HCT116 (cell line): ENCODE measurements around the gene MEDAG. TPM values are rescaled to one million over a fixed set of nuclear protein-coding genes. Genes with fewer than 3 reads are reported as not detected.

ENCODE experiments used
- ATAC-seq: fragments of 200-7000 bp; cut with Tn5 transposase; 2 replicates; pipeline ENCODE4 v1.9.1; 2020; ENCODE audit warnings: mild to moderate bottlenecking, moderate library complexity
- BruUV-seq: library from RNA; stranded (reverse); fragments of 400-500 nt; replicated peaks from 2 replicates; lab custom pipeline; 2021; lab: Mats Ljungman, UMichigan
- CTCF ChIA-PET: fragments of 300-600 bp; sonication (Branson Sonifier 250); formaldehyde crosslinking; loops from one replicate; lab custom pipeline; 2021; ENCODE audit warnings: antibody characterized with exemption; lab: Charles Lee
- POLR2A ChIA-PET: fragments of 300-600, 350-600 bp; sonication (Branson Sonifier 250); formaldehyde crosslinking; loops from one replicate; lab custom pipeline; 2021; ENCODE audit warnings: antibody characterized with exemption; lab: Charles Lee
- RAD21 ChIA-PET, 2 experiments: fragments of 300-600 bp; sonication (Branson Sonifier 250); formaldehyde crosslinking; loops; one replicate each; lab custom pipeline; 2023; ENCODE audit warnings: low total read pairs in 2 of 2; ENCODE audit not compliant: uncharacterized antibody in 2 of 2, unreplicated experiment in 2 of 2, low non-redundant PET in 1 of 2; lab: Charles Lee
- DNase-seq: peaks from one replicate; pipeline ENCODE4 v3.0.0-alpha.2; 2010; ENCODE audit warnings: low read depth, low spot score
- H2AFZ ChIP-seq: fragments of 200-600 bp; shearing (Covaris generic), sonication (generic); 2 replicates; pipeline ENCODE4 v1.6.1; 2017; ENCODE audit warnings: low read depth, mixed run types, mixed read lengths, antibody characterized with exemption, low read length; ENCODE audit not compliant: poor library complexity, severe bottlenecking
- H3K27ac ChIP-seq: 2 replicates; pipeline ENCODE4 v1.5.1; 2012; ENCODE audit warnings: low read depth, low read length
- H3K27me3 ChIP-seq: fragments of 200-600 bp; sonication (generic); 2 replicates; pipeline ENCODE4 v1.6.1; 2016; ENCODE audit warnings: mixed run types, low read length, mixed read lengths; ENCODE audit not compliant: insufficient read depth
- H3K36me3 ChIP-seq, 2 experiments: fragments of 200-500 bp in 1 of 2; fragments of 200-600 bp in 1 of 2; sonication (Bioruptor generic) in 1 of 2; sonication (generic) in 1 of 2; 2 replicates each; pipeline versions ENCODE4 v1.5.1 to v1.6.1; 2014 to 2016; ENCODE audit warnings: low read length in 2 of 2, inconsistent platforms in 1 of 2, mixed read lengths in 1 of 2, mixed run types in 1 of 2; ENCODE audit not compliant: insufficient read depth in 2 of 2, control insufficient read depth in 1 of 2
- H3K4me1 ChIP-seq, 2 experiments: fragments of 200-600 bp in 1 of 2; sonication (generic) in 1 of 2; 2 replicates each; pipeline versions ENCODE4 v1.5.1 to v1.6.1; 2012 to 2017; ENCODE audit warnings: low read length in 2 of 2, inconsistent platforms in 1 of 2, mild to moderate bottlenecking in 1 of 2, mixed read lengths in 1 of 2, mixed run types in 1 of 2, moderate library complexity in 1 of 2; ENCODE audit not compliant: insufficient read depth in 2 of 2, control insufficient read depth in 1 of 2
- H3K4me2 ChIP-seq: fragments of 200-600 bp; sonication (generic); 2 replicates; pipeline ENCODE4 v1.6.1; 2017; ENCODE audit warnings: mixed run types, low read length, mixed read lengths
- H3K4me3 ChIP-seq, 2 experiments: fragments of 200-600 bp in 1 of 2; sonication (generic) in 1 of 2; replicated peaks in 1 of 2; 2 replicates each; pipeline ENCODE4 v1.5.1; 2011 to 2016; ENCODE audit warnings: low read length in 2 of 2, control low read depth in 1 of 2, low read depth in 1 of 2, mild to moderate bottlenecking in 1 of 2, mixed read lengths in 1 of 2, mixed run types in 1 of 2
- H3K79me2 ChIP-seq: fragments of 200-600 bp; sonication (generic); 2 replicates; pipeline ENCODE4 v1.6.1; 2017; ENCODE audit warnings: mild to moderate bottlenecking, mixed run types, low read length, moderate library complexity, mixed read lengths; ENCODE audit not compliant: insufficient read depth
- H3K9ac ChIP-seq: fragments of 200-600 bp; sonication (generic); 2 replicates; pipeline ENCODE4 v1.6.1; 2016; ENCODE audit warnings: low read length, mixed read lengths
- H3K9me2 ChIP-seq: fragments of 200-600 bp; sonication (generic), shearing (Covaris generic); 2 replicates; pipeline ENCODE4 v1.6.1; 2017; ENCODE audit warnings: mixed run types, mild to moderate bottlenecking, moderate library complexity; ENCODE audit not compliant: insufficient read depth
- H3K9me3 ChIP-seq, 2 experiments: fragments of 200-500 bp in 1 of 2; fragments of 200-600 bp in 1 of 2; sonication (Bioruptor generic) in 1 of 2; sonication (generic) in 1 of 2; 2 replicates each; pipeline ENCODE4 v1.6.1; 2014 to 2017; ENCODE audit warnings: low read length in 2 of 2, mixed read lengths in 2 of 2, inconsistent platforms in 1 of 2, low read depth in 1 of 2, mild to moderate bottlenecking in 1 of 2, mixed run types in 1 of 2, moderate library complexity in 1 of 2; ENCODE audit not compliant: control insufficient read depth in 1 of 2, insufficient read depth in 1 of 2
- H4K20me1 ChIP-seq: fragments of 200-600 bp; sonication (generic), shearing (Covaris generic); 2 replicates; pipeline ENCODE4 v1.6.1; 2017; ENCODE audit warnings: mixed run types, mild to moderate bottlenecking, moderate library complexity; ENCODE audit not compliant: insufficient read depth
- CBX3 ChIP-seq: IDR thresholded peaks from 2 replicates; pipeline ENCODE4 v1.6.1; 2012; ENCODE audit warnings: low read depth
- CEBPB ChIP-seq: IDR thresholded peaks from 2 replicates; pipeline ENCODE4 v1.6.1; 2012; ENCODE audit warnings: low read depth
- EZH2 ChIP-seq: fragments of 200-600 bp; sonication (generic); IDR thresholded peaks from 2 replicates; pipeline ENCODE4 v1.6.1; 2017; ENCODE audit warnings: antibody characterized with exemption, mixed run types
- EZH2phosphoT487 ChIP-seq: fragments of 200-600 bp; IDR thresholded peaks from 2 replicates; pipeline ENCODE4 v1.6.1; 2018; ENCODE audit warnings: antibody characterized with exemption, borderline replicate concordance
- POLR2A ChIP-seq: IDR thresholded peaks from 2 replicates; pipeline ENCODE4 v1.7.0; 2011; ENCODE audit warnings: borderline replicate concordance; ENCODE audit not compliant: insufficient read depth, insufficient read length; ENCODE audit errors: extremely low read depth
- POLR2AphosphoS5 ChIP-seq: IDR thresholded peaks from 2 replicates; pipeline ENCODE4 v1.6.1; 2011; ENCODE audit warnings: mild to moderate bottlenecking, low read depth, low read length, moderate library complexity
- SP1 ChIP-seq: IDR thresholded peaks from 2 replicates; pipeline ENCODE4 v1.6.1; 2012; ENCODE audit warnings: low read depth
- SRF ChIP-seq: IDR thresholded peaks from 2 replicates; pipeline ENCODE4 v1.6.1; 2012; ENCODE audit warnings: low read depth
- YY1 ChIP-seq: IDR thresholded peaks from 2 replicates; pipeline ENCODE4 v1.6.1; 2011; ENCODE audit warnings: low read length, low read depth, moderate library complexity, mild to moderate bottlenecking; ENCODE audit not compliant: insufficient replicate concordance; ENCODE audit errors: extremely low read depth
- ZNF274 ChIP-seq: fragments of 200-500 bp; sonication (Bioruptor generic); IDR thresholded peaks from 2 replicates; pipeline ENCODE4 v1.6.1; 2014; ENCODE audit warnings: mild to moderate bottlenecking, low read depth, low read length, inconsistent platforms
- intact Hi-C: fragments of 100-400 bp; cut with micrococcal nuclease; formaldehyde crosslinking; loops from 2 replicates; pipeline ENCODE4 v1.10.0; 2022
- total RNA-seq: library from RNA; stranded (reverse); gene quantifications from one replicate; pipeline ENCODE4 v1.2.1, GENCODE V29; 2021; ENCODE audit not compliant: unreplicated experiment
- TF ChIP-seq, protein P1 (sequence below): IDR thresholded peaks from 2 replicates; pipeline ENCODE4 v1.6.1; 2012
- TF ChIP-seq, protein P2 (sequence below): IDR thresholded peaks from 2 replicates; pipeline ENCODE4 v1.6.1; 2012
- TF ChIP-seq, protein P3 (sequence below): IDR thresholded peaks from 2 replicates; pipeline ENCODE4 v1.6.1; 2011; ENCODE audit warnings: mild to moderate bottlenecking, low read length, moderate library complexity; ENCODE audit not compliant: insufficient replicate concordance; ENCODE audit errors: extremely low read depth

The MEDAG gene
- total RNA-seq, 1 experiment from 2014 or later, result not detected

GRCh38 chr13:30957258-30957943 lies 51.3 kb downstream of the MEDAG start:
- POLR2A ChIA-PET, result no interaction called here
- Histone ChIP-seq H3K9me2 (no peaks in the 10 kb centered on the region), H3K9me3 (no peaks in the 10 kb centered on the region), H3K4me1 (no peaks in the 10 kb centered on the region), H3K79me2 (no peaks in the 10 kb centered on the region), H2AFZ (no peak overlapping the region), H3K36me3 (no peaks in the 10 kb centered on the region), H3K4me2 (no peak overlapping the region), H3K27ac (no peak overlapping the region), H3K4me3 (no peak overlapping the region), H3K27me3 (no peaks in the 10 kb centered on the region), H3K9ac (no peak overlapping the region), H4K20me1 (no peaks in the 10 kb centered on the region)
- ATAC-seq, result no peak
- TF ChIP-seq, protein P1, sequence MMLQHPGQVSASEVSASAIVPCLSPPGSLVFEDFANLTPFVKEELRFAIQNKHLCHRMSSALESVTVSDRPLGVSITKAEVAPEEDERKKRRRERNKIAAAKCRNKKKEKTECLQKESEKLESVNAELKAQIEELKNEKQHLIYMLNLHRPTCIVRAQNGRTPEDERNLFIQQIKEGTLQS, result no peak
- TF ChIP-seq SRF (no peak), CEBPB (no peak), YY1 (no peak), EZH2phosphoT487 (no peak), SP1 (no peak)
- TF ChIP-seq, protein P2, sequence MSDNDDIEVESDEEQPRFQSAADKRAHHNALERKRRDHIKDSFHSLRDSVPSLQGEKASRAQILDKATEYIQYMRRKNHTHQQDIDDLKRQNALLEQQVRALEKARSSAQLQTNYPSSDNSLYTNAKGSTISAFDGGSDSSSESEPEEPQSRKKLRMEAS, result no peak
- CTCF ChIA-PET, result no interaction called here
- RAD21 ChIA-PET, result no interaction called here
- intact Hi-C loops, result no loop called here
- no peak for DNase-seq
- BruUV-seq, result no TSS peak

GRCh38 chr13:30959678-30960077 lies 53.6 kb downstream of the MEDAG start:
- DNase-seq (no peak), ATAC-seq (no peak)
- ChIA-PET CTCF (interaction anchor here (1.1 kb wide), 1 partner anchor 19 kb away, joined by 3 read pairs; no protein-coding TSS in a partner anchor), RAD21 (no interaction called here), POLR2A (no interaction called here)
- no peaks in the 10 kb centered on the region for H3K9me2 ChIP-seq
- H2AFZ ChIP-seq, result no peak overlapping the region
- no peaks in the 10 kb centered on the region for H3K27me3 ChIP-seq
- no peak overlapping the region for H3K4me2 ChIP-seq
- no peaks in the 10 kb centered on the region for H3K36me3 ChIP-seq
- H3K9me3 ChIP-seq, result no peaks in the 10 kb centered on the region
- TF ChIP-seq CEBPB (no peak), SP1 (no peak), CBX3 (no peak), ZNF274 (no peak), EZH2 (no peak), POLR2AphosphoS5 (no peak), POLR2A (no peak)
- TF ChIP-seq, protein P3, sequence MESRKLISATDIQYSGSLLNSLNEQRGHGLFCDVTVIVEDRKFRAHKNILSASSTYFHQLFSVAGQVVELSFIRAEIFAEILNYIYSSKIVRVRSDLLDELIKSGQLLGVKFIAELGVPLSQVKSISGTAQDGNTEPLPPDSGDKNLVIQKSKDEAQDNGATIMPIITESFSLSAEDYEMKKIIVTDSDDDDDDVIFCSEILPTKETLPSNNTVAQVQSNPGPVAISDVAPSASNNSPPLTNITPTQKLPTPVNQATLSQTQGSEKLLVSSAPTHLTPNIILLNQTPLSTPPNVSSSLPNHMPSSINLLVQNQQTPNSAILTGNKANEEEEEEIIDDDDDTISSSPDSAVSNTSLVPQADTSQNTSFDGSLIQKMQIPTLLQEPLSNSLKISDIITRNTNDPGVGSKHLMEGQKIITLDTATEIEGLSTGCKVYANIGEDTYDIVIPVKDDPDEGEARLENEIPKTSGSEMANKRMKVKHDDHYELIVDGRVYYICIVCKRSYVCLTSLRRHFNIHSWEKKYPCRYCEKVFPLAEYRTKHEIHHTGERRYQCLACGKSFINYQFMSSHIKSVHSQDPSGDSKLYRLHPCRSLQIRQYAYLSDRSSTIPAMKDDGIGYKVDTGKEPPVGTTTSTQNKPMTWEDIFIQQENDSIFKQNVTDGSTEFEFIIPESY, result no peak
- TF ChIP-seq, protein P1, result no peak
- BruUV-seq, result no TSS peak
- H4K20me1 ChIP-seq, result no peaks in the 10 kb centered on the region
- H3K4me1 ChIP-seq, result peaks cover 7 to 9% of the 10 kb centered on the region in 2 experiments; a peak in 3 of 4 replicates
- no peak overlapping the region for H3K4me3 ChIP-seq
- H3K79me2 ChIP-seq, result no peaks in the 10 kb centered on the region
- intact Hi-C loops, result no loop called here
- H3K27ac ChIP-seq, result no peak overlapping the region
- H3K9ac ChIP-seq, result no peak overlapping the region
